Measurements from ENCODE around the gene ANKRD18A.

The ANKRD18A gene

GRCh38 chr9:38620483-38621433, at the start of gene ANKRD18A:
ANKRD18A (minus strand) TSS chr9:38620596; CDS start chr9:38620285, 311 bp downstream.
- DNase-seq (ENCODE audit: low read depth, low spot score): no peak

- no peak for DNase-seq (ENCODE audit: low read depth, low spot score)
Measured at GRCh38 chr9:38668791-38669466, 48.5 kb upstream of the ANKRD18A start.

GRCh38 chr9:38662763-38663593, 42.6 kb upstream of the ANKRD18A start:
- peak; percentile 66 for DNase-seq (ENCODE audit: low read depth, low spot score)

GRCh38 chr9:38659538-38659937, 39.1 kb upstream of the ANKRD18A start:
- no peak for DNase-seq (ENCODE audit: low read depth, low spot score)

- no peak for DNase-seq (ENCODE audit: low read depth, low spot score)
Measured at GRCh38 chr9:38656896-38657295, 36.5 kb upstream of the ANKRD18A start.

- DNase-seq (ENCODE audit: low read depth, low spot score): no peak
Measured at GRCh38 chr9:38652486-38652885, 32.1 kb upstream of the ANKRD18A start.

GRCh38 chr9:38652044-38652443, 31.6 kb upstream of the ANKRD18A start:
- no peak for DNase-seq (ENCODE audit: low read depth, low spot score)

GRCh38 chr9:38651400-38652042, 31.1 kb upstream of the ANKRD18A start:
- no peak for DNase-seq (ENCODE audit: low read depth, low spot score)

- no peak for DNase-seq (ENCODE audit: low read depth, low spot score)
Measured at GRCh38 chr9:38650564-38650963, 30.2 kb upstream of the ANKRD18A start.

GRCh38 chr9:38649731-38650363, 29.5 kb upstream of the ANKRD18A start:
- DNase-seq (ENCODE audit: low read depth, low spot score): no peak

- no peak for DNase-seq (ENCODE audit: low read depth, low spot score)
Measured at GRCh38 chr9:38644601-38645000, 24.2 kb upstream of the ANKRD18A start.

GRCh38 chr9:38643815-38644173, 23.4 kb upstream of the ANKRD18A start:
- DNase-seq (ENCODE audit: low read depth, low spot score): no peak

GRCh38 chr9:38642951-38643814, 22.8 kb upstream of the ANKRD18A start:
- no peak for DNase-seq (ENCODE audit: low read depth, low spot score)

GRCh38 chr9:38641985-38642864, 21.8 kb upstream of the ANKRD18A start:
- DNase-seq (ENCODE audit: low read depth, low spot score): peak; percentile 50

GRCh38 chr9:38641142-38641541, 20.7 kb upstream of the ANKRD18A start:
- no peak for DNase-seq (ENCODE audit: low read depth, low spot score)

GRCh38 chr9:38639577-38639940, 19.2 kb upstream of the ANKRD18A start:
- DNase-seq (ENCODE audit: low read depth, low spot score): no peak

GRCh38 chr9:38638881-38639576, 18.6 kb upstream of the ANKRD18A start:
- DNase-seq (ENCODE audit: low read depth, low spot score): no peak

GRCh38 chr9:38634315-38634714, 13.9 kb upstream of the ANKRD18A start:
- no peak for DNase-seq (ENCODE audit: low read depth, low spot score)

All from smooth muscle cell of the brain vasculature (primary cell).